SK-N-SH treated with all-trans-retinoic acid at 6 μM for 48 hours (cell line): ENCODE measurements around the gene CLSTN2.

Experiments
- ATAC-seq: fragments of 200-7000 bp; cut with Tn5 transposase; 3 replicates; pipeline ENCODE4 v1.9.1; 2020; ENCODE audit warnings: mild to moderate bottlenecking, moderate library complexity
- BACH2 ChIP-seq: fragments of 250-450 bp; sonication (Bioruptor Pico); IDR thresholded peaks from 2 replicates; pipeline ENCODE4 v1.9.0; 2021; ENCODE audit warnings: mild to moderate bottlenecking, borderline replicate concordance
- CREB5 ChIP-seq: fragments of 250-450 bp; sonication (Bioruptor Pico); IDR thresholded peaks from 2 replicates; pipeline ENCODE4 v1.5.1; 2020; ENCODE audit warnings: low read depth, mild to moderate bottlenecking, moderate library complexity
- CSRNP3 ChIP-seq: fragments of 250-450 bp; sonication (Bioruptor Pico); IDR thresholded peaks from 2 replicates; pipeline ENCODE4 v1.5.1; 2021; ENCODE audit warnings: mild to moderate bottlenecking, moderate library complexity
- ESRRG ChIP-seq: fragments of 250-450 bp; sonication (Bioruptor Pico); IDR thresholded peaks from 2 replicates; pipeline ENCODE4 v1.6.1; 2021; ENCODE audit warnings: mild to moderate bottlenecking
- GLIS3 ChIP-seq: fragments of 250-450 bp; sonication (Bioruptor Pico); IDR thresholded peaks from 2 replicates; pipeline ENCODE4 v1.5.0; 2020; ENCODE audit warnings: mild to moderate bottlenecking, moderate library complexity
- ISL1 ChIP-seq: fragments of 250-450 bp; sonication (Bioruptor Pico); IDR thresholded peaks from 2 replicates; pipeline ENCODE4 v2.1.2; 2022; ENCODE audit warnings: mild to moderate bottlenecking, moderate library complexity
- OSR1 ChIP-seq: fragments of 250-450 bp; sonication (Bioruptor Pico); IDR thresholded peaks from 2 replicates; pipeline ENCODE4 v1.8.0; 2022; ENCODE audit warnings: moderate library complexity, mild to moderate bottlenecking, inconsistent platforms
- PATZ1 ChIP-seq: fragments of 250-450 bp; sonication (Bioruptor Pico); IDR thresholded peaks from 2 replicates; pipeline ENCODE4 v1.8.0; 2020; ENCODE audit warnings: mild to moderate bottlenecking, moderate library complexity, borderline replicate concordance
- POU6F1 ChIP-seq: fragments of 250-450 bp; sonication (Bioruptor Pico); IDR thresholded peaks from 2 replicates; pipeline ENCODE4 v1.8.0; 2021; ENCODE audit warnings: low read depth, mild to moderate bottlenecking, moderate library complexity, borderline replicate concordance
- PPARA ChIP-seq: fragments of 250-450 bp; sonication (Bioruptor Pico); IDR thresholded peaks from 2 replicates; pipeline ENCODE4 v1.5.0; 2020; ENCODE audit warnings: mild to moderate bottlenecking, borderline replicate concordance
- RARB ChIP-seq: fragments of 250-450 bp; sonication (Bioruptor Pico); IDR thresholded peaks from 2 replicates; pipeline ENCODE4 v1.8.0; 2021; ENCODE audit warnings: mild to moderate bottlenecking, moderate library complexity
- SNAI2 ChIP-seq: fragments of 250-450 bp; sonication (Bioruptor Pico); IDR thresholded peaks from 2 replicates; pipeline ENCODE4 v1.5.0; 2020; ENCODE audit warnings: mild to moderate bottlenecking, moderate library complexity
- TCF4 ChIP-seq: fragments of 250-450 bp; sonication (Bioruptor Pico); IDR thresholded peaks from 2 replicates; pipeline ENCODE4 v1.8.0; 2021; ENCODE audit warnings: mild to moderate bottlenecking, moderate library complexity, borderline replicate concordance
- TSHZ2 ChIP-seq: fragments of 250-450 bp; sonication (Bioruptor Pico); IDR thresholded peaks from 2 replicates; pipeline ENCODE4 v1.5.0; 2020; ENCODE audit warnings: mild to moderate bottlenecking, moderate library complexity
- ZC3H10 ChIP-seq: fragments of 250-450 bp; sonication (Bioruptor Pico); IDR thresholded peaks from 2 replicates; pipeline ENCODE4 v1.5.1; 2021; ENCODE audit warnings: mild to moderate bottlenecking, moderate library complexity
- ZFP3 ChIP-seq: fragments of 250-450 bp; sonication (Bioruptor Pico); IDR thresholded peaks from 2 replicates; pipeline ENCODE4 v1.5.0; 2020; ENCODE audit warnings: mild to moderate bottlenecking, moderate library complexity
- ZFP30 ChIP-seq: fragments of 450-650 bp; formaldehyde crosslinking; IDR thresholded peaks from 2 replicates; pipeline ENCODE4 v1.5.0; 2022; ENCODE audit warnings: mild to moderate bottlenecking, moderate library complexity
- ZNF565 ChIP-seq: fragments of 450-650 bp; formaldehyde crosslinking; conservative IDR thresholded peaks from 2 replicates; pipeline ENCODE4 v1.5.0; 2020; ENCODE audit warnings: low read depth, mild to moderate bottlenecking, moderate library complexity
- ZNF70 ChIP-seq: fragments of 450-650 bp; formaldehyde crosslinking; IDR thresholded peaks from 2 replicates; pipeline ENCODE4 v1.5.0; 2020; ENCODE audit warnings: mild to moderate bottlenecking, moderate library complexity
- ZNF8 ChIP-seq: fragments of 450-650 bp; formaldehyde crosslinking; IDR thresholded peaks from 2 replicates; pipeline ENCODE4 v1.5.0; 2020; ENCODE audit warnings: mild to moderate bottlenecking, moderate library complexity

Gene CLSTN2

GRCh38 chr3:140443806-140444205 is 508.8 kb downstream of the CLSTN2 start:
- no peak for ATAC-seq
- no peak for TF ChIP-seq PPARA
- no peak for TF ChIP-seq PATZ1 (CRISPR knock-in tag)
- no peak for TF ChIP-seq GLIS3 (CRISPR knock-in tag)
- no peak for TF ChIP-seq POU6F1
- TF ChIP-seq SNAI2 (CRISPR knock-in tag) = no peak
- TF ChIP-seq ESRRG (CRISPR knock-in tag) = no peak
- TF ChIP-seq ZC3H10 (CRISPR knock-in tag) = no peak
- TF ChIP-seq TCF4 (CRISPR knock-in tag) = no peak
- TF ChIP-seq ZFP3 = no peak
- TF ChIP-seq ZNF8 = no peak
- TF ChIP-seq OSR1 (CRISPR knock-in tag) = no peak
- TF ChIP-seq TSHZ2 (CRISPR knock-in tag) = no peak
- TF ChIP-seq, all 23 proteins: peak for 0

- TF ChIP-seq ZNF70 (CRISPR knock-in tag) (no peak), SNAI2 (CRISPR knock-in tag) (no peak), TSHZ2 (CRISPR knock-in tag) (no peak), PPARA (no peak), ZFP30 (CRISPR knock-in tag) (no peak), RARB (CRISPR knock-in tag) (no peak), ZC3H10 (CRISPR knock-in tag) (no peak), CREB5 (CRISPR knock-in tag) (no peak), BACH2 (CRISPR knock-in tag) (no peak)
- ATAC-seq = no peak
These were observed 511.7 kb downstream of the CLSTN2 start for GRCh38 chr3:140446734-140447133.

GRCh38 chr3:140447136-140447535 is 512.2 kb downstream of the CLSTN2 start:
- no peak for ATAC-seq
- TF ChIP-seq ZNF565 (CRISPR knock-in tag) (no peak), POU6F1 (no peak), CSRNP3 (no peak), CREB5 (CRISPR knock-in tag) (no peak), ZFP3 (no peak), OSR1 (CRISPR knock-in tag) (no peak), SNAI2 (CRISPR knock-in tag) (no peak), PATZ1 (CRISPR knock-in tag) (no peak), BACH2 (CRISPR knock-in tag) (no peak), ZFP30 (CRISPR knock-in tag) (no peak), ISL1 (CRISPR knock-in tag) (no peak), GLIS3 (CRISPR knock-in tag) (no peak)
